A549 (cell line): ENCODE data around the gene CECR2. TPM values are rescaled to one million over a fixed set of nuclear protein-coding genes. Genes with fewer than 3 reads are reported as not detected.

ENCODE experiments used
- ATAC-seq, 2 experiments: fragments of 200-7000 bp in 1 of 2; fragments of >200 bp in 1 of 2; cut with Nextera tagmentation in 1 of 2; cut with Tn5 transposase in 1 of 2; 3 replicates each; pipeline versions ENCODE4 v1.8.0 to v1.9.1; 2018 to 2020; ENCODE audit warnings: mild to moderate bottlenecking in 1 of 2, moderate library complexity in 1 of 2
- CTCF ChIA-PET: fragments of 300-600 bp; sonication (Branson Sonifier 250); formaldehyde crosslinking; extraction: SDS; loops from one replicate; lab custom pipeline; 2021; ENCODE audit warnings: antibody characterized with exemption, inconsistent platforms; lab: Yijun Ruan, JAX
- POLR2A ChIA-PET: fragments of 350-600 bp; formaldehyde crosslinking; extraction: SDS; loops from one replicate; lab custom pipeline; 2021; ENCODE audit warnings: antibody characterized with exemption, inconsistent platforms; lab: Yijun Ruan, JAX
- DNase-seq, 2 experiments: peaks; one replicate each; pipeline versions ENCODE4 v3.0.0 to v3.0.0-alpha.2; 2011 to 2016; ENCODE audit warnings: low read depth in 1 of 2, low spot score in 1 of 2
- FAIRE-seq: peaks from 2 replicates; lab custom pipeline; 2011; peaks lifted over from hg19 to GRCh38; lab: Jason Lieb, UNC
- H3K27ac ChIP-seq, 2 experiments: fragments of >200 bp; sonication (Bioruptor Twin); formaldehyde crosslinking; 3 replicates each; pipeline ENCODE4 v1.5.1; 2016 to 2017
- H3K4me1 ChIP-seq: fragments of >200 bp; sonication (Bioruptor Twin); formaldehyde crosslinking; 3 replicates; pipeline ENCODE4 v1.6.1; 2016
- H3K4me2 ChIP-seq: fragments of >200 bp; sonication (Bioruptor Twin); formaldehyde crosslinking; 3 replicates; pipeline ENCODE4 v1.6.1; 2016
- H3K4me3 ChIP-seq: fragments of >200 bp; sonication (Bioruptor Twin); formaldehyde crosslinking; 3 replicates; pipeline ENCODE4 v1.5.1; 2016
- H3K9me3 ChIP-seq: fragments of >200 bp; sonication (Bioruptor Twin); formaldehyde crosslinking; 3 replicates; pipeline ENCODE4 v1.6.1; 2016
- BCL3 ChIP-seq: fragments of >200 bp; sonication (Bioruptor Twin); formaldehyde crosslinking; IDR thresholded peaks from 3 replicates; pipeline ENCODE4 v1.6.1; 2016
- BHLHE40 ChIP-seq: IDR thresholded peaks from 2 replicates; pipeline ENCODE4 v1.6.1; 2012; ENCODE audit warnings: low read depth, low read length, inconsistent platforms
- CHD2 ChIP-seq: fragments of 150-350 bp; IDR thresholded peaks from 2 replicates; pipeline ENCODE4 v1.6.1; 2014; ENCODE audit warnings: low read length; ENCODE audit not compliant: partially characterized antibody
- CTCF ChIP-seq: fragments of >200 bp; sonication (Bioruptor Twin); formaldehyde crosslinking; IDR thresholded peaks from 3 replicates; pipeline ENCODE4 v1.5.1; 2016
- FOXS1 ChIP-seq: fragments of 250-450 bp; sonication (Bioruptor Pico); IDR thresholded peaks from 2 replicates; pipeline ENCODE4 v1.5.0; 2020; ENCODE audit warnings: mild to moderate bottlenecking, moderate library complexity
- HMGXB4 ChIP-seq: fragments of 250-450 bp; sonication (Bioruptor Pico); IDR thresholded peaks from 2 replicates; pipeline ENCODE4 v1.5.0; 2021; ENCODE audit warnings: mild to moderate bottlenecking, moderate library complexity, borderline replicate concordance
- JUN ChIP-seq, 2 experiments: fragments of >200 bp; sonication (Bioruptor Twin); formaldehyde crosslinking; IDR thresholded peaks; 2 replicates in 1 of 2; 3 replicates in 1 of 2; pipeline ENCODE4 v1.6.1; 2016 to 2017
- MAFK ChIP-seq: fragments of 450-650 bp; IDR thresholded peaks from 2 replicates; pipeline ENCODE4 v1.6.1; 2014; ENCODE audit not compliant: partially characterized antibody
- MYC ChIP-seq: IDR thresholded peaks from 2 replicates; pipeline ENCODE4 v1.6.1; 2012; ENCODE audit warnings: mild to moderate bottlenecking, inconsistent platforms, low read length, improper control_type of control experiment, borderline replicate concordance
- PHF8 ChIP-seq: fragments of 200-600 bp; sonication (generic); IDR thresholded peaks from 2 replicates; pipeline ENCODE4 v1.6.1; 2016; ENCODE audit warnings: low read depth, mild to moderate bottlenecking, antibody characterized with exemption, moderate library complexity, borderline replicate concordance
- SMC3 ChIP-seq: fragments of >200 bp; sonication (Bioruptor Twin); formaldehyde crosslinking; IDR thresholded peaks from 3 replicates; pipeline ENCODE4 v1.6.1; 2018; ENCODE audit warnings: inconsistent platforms
- WGBS: methylation state at CpG from one replicate; pipeline ENCODE4 v1.1.6; 2017; ENCODE audit errors: missing lambda C conversion rate; 5-methylcytosine and 5-hydroxymethylcytosine counted together
- polyA plus RNA-seq, 4 experiments: library from polyadenylated mRNA; depleted of rRNA in 3 of 4; stranded (reverse); fragments of >200 nt; fragmentation: RNase III in 1 of 4; extraction: RNeasy Plus Mini Kit Qiagen cat#74134 plus additional on column Dnase treatment in 1 of 4; gene quantifications; 2 replicates in 3 of 4; 3 replicates in 1 of 4; pipeline ENCODE4 v1.2.3, GENCODE V29; 2011 to 2017
- TF ChIP-seq, protein P1 (sequence below): IDR thresholded peaks from 2 replicates; pipeline ENCODE4 v1.6.1; 2012

Gene CECR2
- polyA plus RNA-seq, 2 of the 4 experiments (the other 2 are of a cell fraction), result 0.01 to 0.06 TPM

GRCh38 chr22:17460895-17461294 lies 91.6 kb downstream of the CECR2 start (continued):
- TF ChIP-seq, protein P1, sequence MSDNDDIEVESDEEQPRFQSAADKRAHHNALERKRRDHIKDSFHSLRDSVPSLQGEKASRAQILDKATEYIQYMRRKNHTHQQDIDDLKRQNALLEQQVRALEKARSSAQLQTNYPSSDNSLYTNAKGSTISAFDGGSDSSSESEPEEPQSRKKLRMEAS, result no peak

GRCh38 chr22:17470880-17471500 lies 101.7 kb downstream of the CECR2 start:
- ChIA-PET POLR2A (no interaction called here), CTCF (interaction anchor here (0.5 kb wide), 1 partner anchor 255 kb away, joined by 5 read pairs; no protein-coding TSS in a partner anchor)
- TF ChIP-seq MAFK, result no peak
- TF ChIP-seq JUN (IDR thresholded peaks at IDR 0.05), result no peak
- TF ChIP-seq BCL3, result no peak
- TF ChIP-seq CTCF, result no peak
- no peak overlapping the region for H3K27ac ChIP-seq
- 56% methylated on average over 4 of the region's 4 CpGs for WGBS
- DNase-seq (no peak), ATAC-seq (no peak), FAIRE-seq (no peak)
- no peak overlapping the region for H3K4me2 ChIP-seq
- no peak overlapping the region for H3K4me3 ChIP-seq
- H3K4me1 ChIP-seq, result no peaks in the 10 kb centered on the region
- H3K9me3 ChIP-seq, result no peaks in the 10 kb centered on the region

DNA sequence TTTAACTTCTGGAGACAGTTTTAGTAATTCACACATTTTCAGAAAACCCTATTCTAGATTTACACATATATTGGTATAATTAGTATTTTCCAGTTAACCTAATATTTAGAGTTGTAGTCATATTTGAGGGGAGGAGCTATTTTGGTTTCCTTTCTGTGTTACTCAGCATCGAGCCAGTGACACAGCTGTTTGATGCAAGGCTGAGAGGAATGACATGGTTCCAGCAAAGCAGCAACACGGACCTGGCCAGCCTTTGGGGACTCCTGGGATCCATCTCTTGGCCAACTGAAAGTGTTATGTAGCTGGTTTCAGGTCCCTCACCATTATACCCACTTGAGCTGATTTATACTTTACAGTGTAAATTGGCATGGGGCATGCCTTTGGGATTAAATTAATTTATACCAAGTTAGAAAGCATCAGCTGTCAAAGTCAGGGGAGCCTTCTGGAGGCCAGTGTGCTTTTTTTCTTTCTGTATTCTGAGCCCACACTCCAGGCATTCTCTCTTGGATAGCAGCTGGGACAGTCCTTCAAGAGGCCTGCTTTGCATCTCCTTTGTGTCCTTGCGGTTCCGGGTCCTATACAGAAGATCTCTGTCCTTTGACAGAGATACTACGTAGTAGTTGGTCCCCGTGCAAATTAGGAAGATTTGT lies 102.8 kb downstream of the CECR2 start:
- ATAC-seq (no peak), FAIRE-seq (no peak), DNase-seq (no peak)
- Histone ChIP-seq H3K4me3 (no peak overlapping the region), H3K4me2 (no peak overlapping the region), H3K4me1 (no peaks in the 10 kb centered on the region), H3K27ac (no peak overlapping the region), H3K9me3 (no peaks in the 10 kb centered on the region)
- CTCF ChIA-PET, result interaction anchor here (0.6 kb wide), 1 partner anchor 26 kb away, joined by 3 read pairs; no protein-coding TSS in a partner anchor
- TF ChIP-seq CHD2 (no peak), HMGXB4 (CRISPR knock-in tag) (no peak), CTCF (no peak), PHF8 (no peak), SMC3 (no peak), BHLHE40 (no peak), FOXS1 (CRISPR knock-in tag) (no peak), MYC (no peak)
- 48% methylated on average over 6 of the region's 6 CpGs for WGBS
- POLR2A ChIA-PET, result no interaction called here
